Measurements from ENCODE around the gene FAM180B.

DNA sequence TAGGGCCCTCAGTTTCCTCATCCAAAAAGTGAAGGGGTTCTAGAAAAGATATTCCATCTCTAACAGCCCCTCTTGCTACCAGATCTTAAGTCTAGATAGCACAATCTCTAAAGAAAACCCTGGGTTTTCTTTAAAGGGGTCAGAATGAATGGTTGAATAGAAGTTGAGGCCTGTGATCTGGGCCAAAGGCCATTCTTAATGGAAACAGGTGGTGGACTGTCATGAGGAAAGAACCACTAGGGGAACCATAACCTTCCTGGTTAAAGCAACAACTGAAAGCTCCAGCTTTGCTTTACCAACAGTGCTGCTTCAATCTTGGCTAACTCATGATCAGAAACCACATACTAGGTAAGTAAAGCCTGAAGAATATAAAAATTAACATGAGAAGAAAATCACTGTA, 35.4 kb upstream of the FAM180B start:
- TF ChIP-seq, protein P1, sequence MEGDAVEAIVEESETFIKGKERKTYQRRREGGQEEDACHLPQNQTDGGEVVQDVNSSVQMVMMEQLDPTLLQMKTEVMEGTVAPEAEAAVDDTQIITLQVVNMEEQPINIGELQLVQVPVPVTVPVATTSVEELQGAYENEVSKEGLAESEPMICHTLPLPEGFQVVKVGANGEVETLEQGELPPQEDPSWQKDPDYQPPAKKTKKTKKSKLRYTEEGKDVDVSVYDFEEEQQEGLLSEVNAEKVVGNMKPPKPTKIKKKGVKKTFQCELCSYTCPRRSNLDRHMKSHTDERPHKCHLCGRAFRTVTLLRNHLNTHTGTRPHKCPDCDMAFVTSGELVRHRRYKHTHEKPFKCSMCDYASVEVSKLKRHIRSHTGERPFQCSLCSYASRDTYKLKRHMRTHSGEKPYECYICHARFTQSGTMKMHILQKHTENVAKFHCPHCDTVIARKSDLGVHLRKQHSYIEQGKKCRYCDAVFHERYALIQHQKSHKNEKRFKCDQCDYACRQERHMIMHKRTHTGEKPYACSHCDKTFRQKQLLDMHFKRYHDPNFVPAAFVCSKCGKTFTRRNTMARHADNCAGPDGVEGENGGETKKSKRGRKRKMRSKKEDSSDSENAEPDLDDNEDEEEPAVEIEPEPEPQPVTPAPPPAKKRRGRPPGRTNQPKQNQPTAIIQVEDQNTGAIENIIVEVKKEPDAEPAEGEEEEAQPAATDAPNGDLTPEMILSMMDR (IDR thresholded peaks at IDR 0.05; ENCODE audit: insufficient read depth, low read length, poor library complexity, severe bottlenecking), result no peak
- no peak for TF ChIP-seq EZH2phosphoT487 (conservative IDR thresholded peaks at IDR 0.05; ENCODE audit: low read length)
